Liver (tissue), 3 donors: Measurements from ENCODE around the gene KRT77.

Source experiments
- FOXA1 ChIP-seq: IDR thresholded peaks from 2 replicates; pipeline ENCODE4 v1.6.1; 2016; ENCODE audit warnings: antibody characterized with exemption
- RAD21 ChIP-seq, 2 donors: IDR thresholded peaks; 2 replicates each; pipeline ENCODE4 v1.6.1; 2016; ENCODE audit warnings: antibody characterized with exemption in 2 of 2, mild to moderate bottlenecking in 2 of 2
- SP1 ChIP-seq: IDR thresholded peaks from 2 replicates; pipeline ENCODE4 v1.6.1; 2018; ENCODE audit warnings: antibody characterized with exemption, mild to moderate bottlenecking
- TAF1 ChIP-seq: conservative IDR thresholded peaks from 2 replicates; pipeline ENCODE4 v1.6.1; 2016; ENCODE audit warnings: antibody characterized with exemption, mild to moderate bottlenecking
- TF ChIP-seq, protein P1 (sequence below): fragments of 150-350 bp; IDR thresholded peaks from 2 replicates; pipeline ENCODE4 v1.5.1; 2017; ENCODE audit warnings: improper control_type of control experiment, low read depth, low read length; ENCODE audit not compliant: missing input control
- donor health status: healthy.
- donor health status: healthy.

GRCh38 chr12:52697058-52697582 lies 6.2 kb downstream of the KRT77 start:
- TF ChIP-seq, protein P1, sequence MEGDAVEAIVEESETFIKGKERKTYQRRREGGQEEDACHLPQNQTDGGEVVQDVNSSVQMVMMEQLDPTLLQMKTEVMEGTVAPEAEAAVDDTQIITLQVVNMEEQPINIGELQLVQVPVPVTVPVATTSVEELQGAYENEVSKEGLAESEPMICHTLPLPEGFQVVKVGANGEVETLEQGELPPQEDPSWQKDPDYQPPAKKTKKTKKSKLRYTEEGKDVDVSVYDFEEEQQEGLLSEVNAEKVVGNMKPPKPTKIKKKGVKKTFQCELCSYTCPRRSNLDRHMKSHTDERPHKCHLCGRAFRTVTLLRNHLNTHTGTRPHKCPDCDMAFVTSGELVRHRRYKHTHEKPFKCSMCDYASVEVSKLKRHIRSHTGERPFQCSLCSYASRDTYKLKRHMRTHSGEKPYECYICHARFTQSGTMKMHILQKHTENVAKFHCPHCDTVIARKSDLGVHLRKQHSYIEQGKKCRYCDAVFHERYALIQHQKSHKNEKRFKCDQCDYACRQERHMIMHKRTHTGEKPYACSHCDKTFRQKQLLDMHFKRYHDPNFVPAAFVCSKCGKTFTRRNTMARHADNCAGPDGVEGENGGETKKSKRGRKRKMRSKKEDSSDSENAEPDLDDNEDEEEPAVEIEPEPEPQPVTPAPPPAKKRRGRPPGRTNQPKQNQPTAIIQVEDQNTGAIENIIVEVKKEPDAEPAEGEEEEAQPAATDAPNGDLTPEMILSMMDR = no peak
- no peak for TF ChIP-seq SP1
- no peak for TF ChIP-seq RAD21 (IDR thresholded peaks at IDR 0.05)
- TF ChIP-seq TAF1 = no peak
- no peak for TF ChIP-seq FOXA1
